ENCODE results near the gene QRICH2. TPM values are rescaled to one million over a fixed set of nuclear protein-coding genes. Genes with fewer than 3 reads are reported as not detected.
A peak's percentile ranks its signal among the peaks of the same experiment; 100 is the strongest.

Gene QRICH2
- total RNA-seq, 1 donor from 2014 or later, result 2.1 TPM

DNA sequence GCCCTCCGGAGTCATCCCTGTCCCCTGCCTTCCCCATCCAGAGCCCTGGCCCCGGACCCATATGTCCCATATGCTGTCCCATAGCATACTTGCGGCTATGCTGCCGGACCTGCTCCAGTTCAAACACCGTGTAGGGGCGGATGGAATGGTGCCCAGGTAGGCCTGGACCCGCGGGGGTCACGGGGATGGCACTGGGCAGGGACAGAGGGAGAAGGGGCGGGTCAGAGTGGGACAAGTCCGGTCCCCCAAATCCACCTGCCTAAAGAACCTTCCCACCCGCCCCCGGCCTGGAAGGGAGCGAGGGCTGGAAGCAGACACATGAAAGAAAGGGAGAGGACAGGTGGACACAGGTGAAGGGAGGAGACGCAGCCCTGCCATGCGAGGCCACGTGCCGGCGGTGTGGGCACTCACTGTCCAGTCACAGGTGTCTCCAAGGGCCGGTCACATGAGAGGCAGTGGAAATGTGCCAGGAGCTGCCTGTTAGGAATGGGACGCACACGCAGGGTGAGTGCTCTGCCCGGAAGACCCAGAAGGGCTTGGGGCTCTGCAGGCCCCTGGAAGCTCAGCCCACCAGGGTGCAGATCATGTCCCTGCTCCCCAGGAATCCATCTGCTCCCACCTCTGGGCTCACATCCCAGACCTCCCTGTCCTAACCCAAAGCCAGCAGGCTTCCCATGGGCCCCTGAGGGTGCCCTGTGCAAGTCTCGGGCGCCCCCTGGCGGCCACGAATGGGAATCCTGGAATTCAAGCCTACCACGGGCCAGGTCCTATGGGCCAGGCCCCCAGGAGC lies 28.9 kb downstream of the QRICH2 start:
- H3K9me3 ChIP-seq (ENCODE audit: control insufficient read depth in 3 of 3, low read length in 3 of 3), result no peaks in the 10 kb centered on the region
- H3K27ac ChIP-seq (ENCODE audit: low read depth, low read length), result no peak overlapping the region
- H3K4me3 ChIP-seq (ENCODE audit: low read length in 3 of 3), result peak overlapping the region; percentile 1 to 63 (median 53)
- peak overlapping the region in 1 of 3 donors; percentile 64 for H3K9ac ChIP-seq (ENCODE audit: low read depth in 1 of 3, low read length in 3 of 3)
- peaks cover 25 to 33% (median 27%) of the 10 kb centered on the region in 3 donors for H3K4me1 ChIP-seq (ENCODE audit: control insufficient read depth in 3 of 3, insufficient read depth in 3 of 3, low read length in 3 of 3)
- H3K27me3 ChIP-seq (ENCODE audit: control insufficient read depth in 3 of 3, insufficient read depth in 3 of 3, low read length in 3 of 3), result no peaks in the 10 kb centered on the region
- H3K36me3 ChIP-seq (ENCODE audit: control insufficient read depth in 3 of 3, insufficient read depth in 3 of 3, low read length in 3 of 3), result peaks cover 0 to 3% (median 2%) of the 10 kb centered on the region in 3 donors

DNA sequence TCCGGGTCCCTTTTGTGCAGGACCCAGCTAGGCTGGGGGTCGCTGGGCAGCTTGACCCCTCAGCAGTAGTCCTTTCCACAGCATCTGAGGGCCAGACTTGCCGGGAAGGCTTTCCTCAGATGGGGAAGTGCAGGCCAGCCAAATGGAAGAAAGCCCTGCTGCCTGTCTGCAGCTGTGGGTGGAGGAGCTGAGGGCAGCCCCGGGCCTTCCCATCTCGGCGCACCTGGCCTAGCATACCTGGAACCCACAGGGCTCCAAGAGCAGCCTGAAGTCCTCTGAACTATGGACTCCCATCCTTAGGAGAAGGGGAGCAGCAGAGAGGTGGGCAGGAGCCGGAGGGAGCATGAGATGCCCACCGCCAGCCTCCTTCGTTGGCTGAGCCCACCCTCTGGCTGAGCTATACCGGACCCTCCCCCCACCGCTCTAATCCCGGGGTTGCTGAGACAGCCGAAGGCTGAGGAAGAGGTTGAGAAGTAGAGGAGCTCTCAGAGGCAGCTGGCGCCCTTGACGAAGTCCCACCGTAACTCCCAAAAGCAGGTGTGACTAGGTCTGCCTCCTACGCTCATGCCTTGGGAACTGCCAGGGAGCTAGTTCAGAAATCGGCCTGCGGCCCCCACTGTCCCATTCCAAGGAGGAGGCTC lies 29.7 kb downstream of the QRICH2 start:
- Histone ChIP-seq H3K36me3 (ENCODE audit: control insufficient read depth in 3 of 3, insufficient read depth in 3 of 3, low read length in 3 of 3) (peaks cover 0 to 3% (median 2%) of the 10 kb centered on the region in 3 donors), H3K27ac (ENCODE audit: low read depth, low read length) (no peak overlapping the region), H3K27me3 (ENCODE audit: control insufficient read depth in 3 of 3, insufficient read depth in 3 of 3, low read length in 3 of 3) (no peaks in the 10 kb centered on the region), H3K9ac (ENCODE audit: low read depth in 1 of 3, low read length in 3 of 3) (peak overlapping the region in 1 of 3 donors; percentile 33), H3K4me3 (ENCODE audit: low read length in 3 of 3) (no peak overlapping the region), H3K9me3 (ENCODE audit: control insufficient read depth in 3 of 3, low read length in 3 of 3) (no peaks in the 10 kb centered on the region), H3K4me1 (ENCODE audit: control insufficient read depth in 3 of 3, insufficient read depth in 3 of 3, low read length in 3 of 3) (peaks cover 25 to 35% (median 27%) of the 10 kb centered on the region in 3 donors)

DNA sequence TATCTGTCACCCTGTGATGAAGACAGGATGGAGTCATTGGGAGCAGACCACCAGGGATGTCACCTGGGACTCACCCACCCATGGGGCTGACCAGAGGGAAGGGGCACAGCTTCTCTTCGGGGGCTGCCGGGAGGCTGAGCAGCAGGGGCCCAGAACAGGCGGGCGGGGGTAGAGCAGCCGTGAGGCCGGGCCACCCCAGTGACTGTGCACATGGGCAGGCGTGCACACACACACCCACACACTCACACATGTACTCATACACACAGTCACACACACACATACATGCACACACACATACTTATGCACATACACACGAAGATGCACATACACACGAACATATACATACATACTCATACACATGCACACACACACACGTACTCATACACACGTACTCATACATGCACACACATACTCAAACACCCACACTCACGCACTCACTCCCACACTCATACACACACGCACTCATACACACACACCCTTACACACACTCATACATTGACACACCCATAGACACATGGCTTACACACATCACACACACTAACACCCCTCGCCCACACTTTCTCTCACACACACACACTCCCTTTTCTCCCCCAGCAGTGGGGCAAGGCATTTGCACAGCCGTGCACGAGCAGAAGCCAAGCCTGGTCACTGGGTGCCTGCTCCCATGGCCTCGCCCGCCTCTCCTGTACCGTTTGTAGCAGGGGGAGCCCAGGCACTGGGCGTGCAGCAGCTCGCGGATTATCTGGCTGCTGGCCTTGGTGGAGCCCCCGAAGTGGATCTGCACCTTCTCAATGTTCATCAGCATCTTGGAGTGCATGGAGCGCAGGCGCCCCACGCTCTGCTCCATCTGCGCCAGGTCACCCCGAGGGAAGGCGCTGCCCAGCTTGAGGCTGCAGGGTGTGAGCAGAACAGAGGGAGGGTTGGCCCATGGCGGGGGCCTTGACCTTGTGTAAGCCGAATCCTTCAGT lies 30.5 kb downstream of the QRICH2 start:
- Histone ChIP-seq H3K4me1 (ENCODE audit: control insufficient read depth in 3 of 3, insufficient read depth in 3 of 3, low read length in 3 of 3) (peaks cover 27 to 41% (median 33%) of the 10 kb centered on the region in 3 donors), H3K9ac (ENCODE audit: low read depth in 1 of 3, low read length in 3 of 3) (no peak overlapping the region), H3K27ac (ENCODE audit: low read depth, low read length) (no peak overlapping the region), H3K9me3 (ENCODE audit: control insufficient read depth in 3 of 3, low read length in 3 of 3) (no peaks in the 10 kb centered on the region), H3K27me3 (ENCODE audit: control insufficient read depth in 3 of 3, insufficient read depth in 3 of 3, low read length in 3 of 3) (no peaks in the 10 kb centered on the region), H3K4me3 (ENCODE audit: low read length in 3 of 3) (no peak overlapping the region), H3K36me3 (ENCODE audit: control insufficient read depth in 3 of 3, insufficient read depth in 3 of 3, low read length in 3 of 3) (peaks cover 0 to 3% (median 2%) of the 10 kb centered on the region in 3 donors)

DNA sequence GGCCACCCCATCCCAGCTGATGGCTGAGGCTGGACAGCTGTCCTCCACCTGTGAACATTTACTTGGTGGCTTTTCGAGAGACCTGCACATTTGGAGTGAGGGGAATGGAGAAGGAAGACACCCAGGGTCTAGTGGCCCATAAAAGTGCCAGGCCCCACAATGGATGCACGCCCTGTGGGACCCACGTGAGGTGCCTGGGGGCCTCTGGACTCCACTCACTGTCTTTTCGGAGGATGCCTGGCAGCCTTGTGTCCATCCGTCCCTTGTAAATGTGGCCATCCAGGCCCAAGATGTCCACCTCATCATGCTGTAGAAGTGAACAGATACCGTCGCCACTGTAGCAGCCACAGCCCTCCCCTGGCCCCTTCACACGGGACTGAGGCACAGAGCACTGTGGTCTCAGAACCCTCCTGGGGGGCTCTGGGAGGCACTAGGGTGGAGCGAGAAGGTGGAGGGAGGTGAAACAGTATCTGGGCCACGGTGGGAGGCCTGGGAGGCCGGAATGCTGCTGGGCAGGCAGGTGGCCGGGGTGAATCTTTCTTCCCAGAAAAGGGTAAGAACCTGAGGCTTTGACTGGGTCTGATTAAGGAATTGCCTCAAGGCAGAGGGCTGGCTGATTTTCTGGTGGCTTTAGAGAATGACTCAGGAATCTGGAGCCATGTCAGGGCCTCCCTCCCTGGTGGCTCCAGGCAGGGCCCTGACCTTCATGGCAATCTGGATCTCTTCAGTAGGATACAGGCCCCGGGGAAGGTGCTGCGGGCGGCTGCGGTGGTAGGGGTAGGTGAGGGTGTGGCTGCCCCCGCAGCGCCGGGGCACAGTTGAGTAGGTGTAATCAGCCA lies 31.4 kb downstream of the QRICH2 start:
- H3K36me3 ChIP-seq (ENCODE audit: control insufficient read depth in 3 of 3, insufficient read depth in 3 of 3, low read length in 3 of 3), result peaks cover 0 to 3% (median under 1%) of the 10 kb centered on the region in 3 donors
- H3K9me3 ChIP-seq (ENCODE audit: control insufficient read depth in 3 of 3, low read length in 3 of 3), result no peaks in the 10 kb centered on the region
- peaks cover 26 to 44% (median 36%) of the 10 kb centered on the region in 3 donors for H3K4me1 ChIP-seq (ENCODE audit: control insufficient read depth in 3 of 3, insufficient read depth in 3 of 3, low read length in 3 of 3)
- no peaks in the 10 kb centered on the region for H3K27me3 ChIP-seq (ENCODE audit: control insufficient read depth in 3 of 3, insufficient read depth in 3 of 3, low read length in 3 of 3)
- H3K9ac ChIP-seq (ENCODE audit: low read depth in 1 of 3, low read length in 3 of 3), result no peak overlapping the region
- H3K4me3 ChIP-seq (ENCODE audit: low read length in 3 of 3), result no peak overlapping the region
- no peak overlapping the region for H3K27ac ChIP-seq (ENCODE audit: low read depth, low read length)

DNA sequence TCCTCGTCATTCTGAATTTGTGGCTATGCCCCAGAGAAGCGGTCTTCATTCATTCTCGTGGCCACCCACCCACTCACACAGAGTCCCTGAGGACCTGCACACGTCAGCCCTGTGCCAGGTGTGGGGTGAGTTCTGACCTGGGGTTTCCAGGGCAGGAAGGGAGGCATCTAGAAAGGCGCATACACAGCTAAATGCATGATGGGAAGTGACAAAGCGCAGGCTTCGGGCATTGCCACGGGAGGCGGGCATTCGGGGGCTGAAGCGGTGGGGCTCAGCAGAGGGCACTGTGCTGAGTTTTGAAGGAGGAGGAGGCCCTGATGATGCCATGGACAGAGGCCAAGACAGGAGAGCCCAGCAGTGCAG lies 32.0 kb downstream of the QRICH2 start:
- Histone ChIP-seq H3K36me3 (ENCODE audit: control insufficient read depth in 3 of 3, insufficient read depth in 3 of 3, low read length in 3 of 3) (peaks cover 0 to 3% (median 0%) of the 10 kb centered on the region in 3 donors), H3K4me1 (ENCODE audit: control insufficient read depth in 3 of 3, insufficient read depth in 3 of 3, low read length in 3 of 3) (peaks cover 28 to 44% (median 36%) of the 10 kb centered on the region in 3 donors), H3K9ac (ENCODE audit: low read depth in 1 of 3, low read length in 3 of 3) (no peak overlapping the region), H3K9me3 (ENCODE audit: control insufficient read depth in 3 of 3, low read length in 3 of 3) (no peaks in the 10 kb centered on the region), H3K27ac (ENCODE audit: low read depth, low read length) (no peak overlapping the region), H3K27me3 (ENCODE audit: control insufficient read depth in 3 of 3, insufficient read depth in 3 of 3, low read length in 3 of 3) (no peaks in the 10 kb centered on the region), H3K4me3 (ENCODE audit: low read length in 3 of 3) (no peak overlapping the region)

DNA sequence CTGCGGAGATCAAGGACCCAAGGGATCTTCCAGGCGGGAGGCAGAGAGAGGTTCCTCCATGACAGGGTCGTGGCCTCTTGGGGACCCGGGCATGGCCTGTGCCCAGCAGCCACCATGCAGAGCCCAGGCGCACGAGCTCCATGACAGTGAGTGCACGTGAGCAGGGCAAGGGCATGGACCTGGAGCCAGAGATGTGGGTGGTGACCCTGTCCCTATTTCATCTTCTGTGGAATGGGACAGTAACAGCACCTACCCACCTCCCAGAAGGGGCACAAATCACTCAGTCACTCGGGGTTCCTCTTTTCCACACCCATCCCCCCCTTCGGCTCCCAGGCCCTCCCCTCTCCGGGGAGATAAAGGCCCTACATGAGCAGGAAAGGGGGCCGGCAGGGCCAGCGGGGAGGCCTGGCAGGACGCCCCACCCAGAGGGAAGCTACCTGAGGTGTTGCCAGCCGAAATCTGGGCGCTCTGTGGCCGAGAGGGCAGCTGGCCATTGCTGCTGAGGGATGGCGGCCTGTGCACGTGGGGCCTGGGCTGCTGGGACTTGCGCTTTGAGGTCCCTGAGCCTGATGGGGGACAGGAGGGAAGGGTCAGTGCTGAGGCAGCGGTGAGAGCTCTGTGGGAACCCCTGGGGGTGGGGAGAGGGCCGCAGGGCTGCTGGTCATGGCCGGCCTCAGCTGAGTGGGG lies 32.6 kb downstream of the QRICH2 start:
- Histone ChIP-seq H3K27ac (ENCODE audit: low read depth, low read length) (no peak overlapping the region), H3K9ac (ENCODE audit: low read depth in 1 of 3, low read length in 3 of 3) (no peak overlapping the region), H3K9me3 (ENCODE audit: control insufficient read depth in 3 of 3, low read length in 3 of 3) (no peaks in the 10 kb centered on the region), H3K4me3 (ENCODE audit: low read length in 3 of 3) (no peak overlapping the region), H3K4me1 (ENCODE audit: control insufficient read depth in 3 of 3, insufficient read depth in 3 of 3, low read length in 3 of 3) (peaks cover 33 to 48% (median 41%) of the 10 kb centered on the region in 3 donors), H3K36me3 (ENCODE audit: control insufficient read depth in 3 of 3, insufficient read depth in 3 of 3, low read length in 3 of 3) (peaks cover 0 to 3% (median 0%) of the 10 kb centered on the region in 3 donors), H3K27me3 (ENCODE audit: control insufficient read depth in 3 of 3, insufficient read depth in 3 of 3, low read length in 3 of 3) (no peaks in the 10 kb centered on the region)

DNA sequence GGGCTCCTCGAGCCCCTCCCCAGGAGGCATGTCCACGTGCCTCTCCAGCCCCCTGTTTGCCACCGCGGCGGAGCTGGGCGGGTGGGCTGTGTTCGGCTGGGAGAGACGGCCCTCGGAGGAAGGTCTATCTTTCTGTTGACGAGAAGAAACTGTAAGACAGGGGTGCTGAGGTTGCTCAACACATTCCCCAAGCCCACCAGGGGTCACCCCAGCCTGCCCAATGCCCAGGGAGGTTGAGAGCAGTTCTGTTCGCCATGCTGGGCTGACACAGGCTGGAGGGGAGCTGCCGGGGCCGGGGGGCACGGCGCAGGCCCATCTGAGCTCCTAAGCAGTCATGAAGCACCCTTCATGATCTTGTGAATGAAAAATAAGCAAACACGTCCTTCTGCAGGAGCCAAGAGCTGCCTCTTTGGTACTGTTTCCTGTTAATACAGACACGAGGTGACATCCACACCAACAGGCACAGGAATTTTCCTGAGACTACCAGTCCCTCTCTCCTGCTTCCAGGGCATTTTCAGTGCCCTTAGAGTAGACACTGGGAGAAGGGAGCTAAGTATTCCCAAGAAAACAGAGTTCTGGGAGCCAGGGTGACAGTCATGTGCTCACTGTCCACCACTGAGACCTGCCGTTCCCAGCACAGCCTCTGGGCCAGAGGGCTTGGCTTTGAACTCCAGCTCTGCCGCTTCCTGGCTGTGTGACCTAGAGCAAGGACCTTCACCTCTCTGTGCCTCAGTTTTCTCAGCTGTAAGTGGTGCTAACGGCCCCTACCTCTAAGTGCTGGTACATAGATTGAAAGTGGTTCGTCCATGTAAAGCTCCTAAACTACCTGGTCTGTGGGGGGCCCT lies 33.7 kb downstream of the QRICH2 start:
- no peak overlapping the region for H3K9ac ChIP-seq (ENCODE audit: low read depth in 1 of 3, low read length in 3 of 3)
- no peaks in the 10 kb centered on the region for H3K27me3 ChIP-seq (ENCODE audit: control insufficient read depth in 3 of 3, insufficient read depth in 3 of 3, low read length in 3 of 3)
- peaks cover 0 to 3% (median 2%) of the 10 kb centered on the region in 3 donors for H3K36me3 ChIP-seq (ENCODE audit: control insufficient read depth in 3 of 3, insufficient read depth in 3 of 3, low read length in 3 of 3)
- no peak overlapping the region for H3K27ac ChIP-seq (ENCODE audit: low read depth, low read length)
- H3K4me1 ChIP-seq (ENCODE audit: control insufficient read depth in 3 of 3, insufficient read depth in 3 of 3, low read length in 3 of 3), result peaks cover 39 to 51% (median 45%) of the 10 kb centered on the region in 3 donors
- no peak overlapping the region for H3K4me3 ChIP-seq (ENCODE audit: low read length in 3 of 3)
- no peaks in the 10 kb centered on the region for H3K9me3 ChIP-seq (ENCODE audit: control insufficient read depth in 3 of 3, low read length in 3 of 3)

DNA sequence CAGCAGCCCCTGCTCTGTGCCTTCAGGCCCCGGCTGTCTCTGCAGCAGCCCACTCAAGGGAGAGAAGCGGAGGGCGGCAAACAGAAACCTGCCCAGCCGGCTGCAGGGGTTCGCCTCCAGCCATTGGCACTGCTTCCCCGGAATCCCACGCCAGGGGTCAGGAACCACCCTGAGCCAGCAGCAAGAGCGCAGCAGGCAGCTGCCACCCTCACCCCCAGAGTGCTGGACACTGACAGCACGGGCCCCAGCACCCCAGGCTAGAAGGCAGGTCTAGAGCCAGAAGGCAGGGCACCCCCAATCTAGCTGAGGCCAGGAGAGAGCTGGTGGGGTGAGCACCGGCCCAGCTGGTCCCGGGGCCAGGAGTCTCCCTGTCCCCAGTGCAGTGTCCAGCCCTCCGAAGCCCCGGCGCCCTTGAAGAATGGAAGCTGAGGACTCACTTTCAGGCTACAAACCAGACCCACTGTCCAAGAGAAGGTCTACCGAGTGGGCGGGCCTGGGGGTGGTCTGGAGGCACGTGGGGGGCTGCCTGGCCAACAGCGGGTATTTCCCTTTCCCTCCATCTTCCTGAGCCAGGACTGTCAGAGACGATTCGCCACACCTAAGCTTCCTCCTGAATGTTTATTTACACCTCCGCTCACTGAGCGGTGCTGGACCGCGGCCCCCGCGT lies 34.5 kb downstream of the QRICH2 start:
- no peak overlapping the region for H3K27ac ChIP-seq (ENCODE audit: low read depth, low read length)
- no peaks in the 10 kb centered on the region for H3K27me3 ChIP-seq (ENCODE audit: control insufficient read depth in 3 of 3, insufficient read depth in 3 of 3, low read length in 3 of 3)
- no peaks in the 10 kb centered on the region for H3K9me3 ChIP-seq (ENCODE audit: control insufficient read depth in 3 of 3, low read length in 3 of 3)
- H3K4me1 ChIP-seq (ENCODE audit: control insufficient read depth in 3 of 3, insufficient read depth in 3 of 3, low read length in 3 of 3), result peaks cover 37 to 53% (median 47%) of the 10 kb centered on the region in 3 donors
- no peak overlapping the region for H3K4me3 ChIP-seq (ENCODE audit: low read length in 3 of 3)
- H3K36me3 ChIP-seq (ENCODE audit: control insufficient read depth in 3 of 3, insufficient read depth in 3 of 3, low read length in 3 of 3), result peaks cover 0 to 3% (median 2%) of the 10 kb centered on the region in 3 donors
- peak overlapping the region in 1 of 3 donors; percentile 25 for H3K9ac ChIP-seq (ENCODE audit: low read depth in 1 of 3, low read length in 3 of 3)
